GM18511 (cell line): ENCODE data around the gene TEX26.

ENCODE experiments used
- ATAC-seq: cut with Tn5 transposase; IDR thresholded peaks from one replicate; pipeline ENCODE4 v1.9.1; 2021; ENCODE audit warnings: mild to moderate bottlenecking, moderate library complexity; ENCODE audit not compliant: unreplicated experiment

TEX26 gene

GRCh38 chr13:30932481-30933353 lies at the start of gene TEX26:
TSS of gene TEX26 (plus strand) at chr13:30932656. CDS start at chr13:30932716, 60 bp downstream.
- ATAC-seq = no peak

DNA sequence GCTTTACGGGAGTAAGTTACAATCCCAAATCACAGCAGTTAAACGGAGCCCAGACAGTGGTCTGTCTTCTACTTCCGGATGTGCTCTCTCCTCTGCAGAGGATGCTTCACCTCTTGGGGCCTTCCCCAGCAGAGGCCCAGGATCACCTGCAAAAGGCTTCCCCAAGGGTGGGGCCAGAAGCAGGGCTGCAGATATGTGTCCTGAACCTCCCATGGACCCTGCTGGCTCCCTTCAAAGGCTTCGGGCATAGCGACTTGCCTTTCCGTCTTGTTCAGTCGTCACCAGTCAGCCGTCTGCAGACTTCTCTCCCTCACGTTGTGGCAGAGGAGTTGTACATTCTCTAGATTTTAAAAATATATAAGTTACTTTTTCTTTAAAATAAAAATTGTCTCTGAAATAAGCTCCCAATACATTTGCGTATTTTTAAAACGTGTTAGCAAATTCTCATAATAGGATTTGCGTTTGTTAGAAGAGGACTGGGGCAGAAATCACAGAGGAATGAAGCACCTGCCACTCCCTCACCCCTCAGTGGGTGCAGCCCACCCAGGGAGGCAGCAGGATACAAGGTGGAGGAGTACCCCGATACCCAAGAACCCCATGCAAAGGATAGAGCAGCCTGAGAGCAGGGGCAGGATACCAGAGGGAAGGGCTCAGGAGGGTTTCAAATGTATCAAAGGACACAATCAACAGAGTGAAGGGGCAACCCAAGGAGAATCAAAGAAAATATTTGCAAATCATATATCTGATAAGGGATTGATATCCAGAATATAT lies 49.3 kb upstream of the TEX26 start:
- no peak for ATAC-seq

GRCh38 chr13:30884543-30884942 lies 47.9 kb upstream of the TEX26 start:
- no peak for ATAC-seq

DNA sequence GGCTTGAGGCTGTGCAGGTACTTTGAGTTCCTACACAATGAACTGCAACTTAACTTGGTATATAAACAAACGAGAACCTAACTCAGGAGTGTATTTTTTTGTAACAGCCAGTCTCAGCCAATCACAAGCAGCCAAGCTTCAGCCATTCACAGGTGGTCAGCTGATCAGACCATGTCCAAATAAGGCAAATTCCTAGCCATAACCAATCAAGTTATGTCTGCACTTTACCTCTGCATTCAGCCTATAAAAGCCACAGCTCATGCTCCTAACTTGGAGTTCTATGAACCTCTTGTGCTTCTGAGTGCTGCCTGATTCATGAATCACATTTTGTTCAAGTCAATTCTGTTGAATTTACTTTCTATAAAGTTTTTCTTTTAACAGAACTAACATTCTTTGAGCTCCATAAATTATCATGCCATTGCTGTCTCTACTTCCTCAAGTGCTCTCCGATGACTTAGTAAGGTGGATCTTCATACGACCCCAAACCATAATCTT lies 43.2 kb upstream of the TEX26 start:
- no peak for ATAC-seq

DNA sequence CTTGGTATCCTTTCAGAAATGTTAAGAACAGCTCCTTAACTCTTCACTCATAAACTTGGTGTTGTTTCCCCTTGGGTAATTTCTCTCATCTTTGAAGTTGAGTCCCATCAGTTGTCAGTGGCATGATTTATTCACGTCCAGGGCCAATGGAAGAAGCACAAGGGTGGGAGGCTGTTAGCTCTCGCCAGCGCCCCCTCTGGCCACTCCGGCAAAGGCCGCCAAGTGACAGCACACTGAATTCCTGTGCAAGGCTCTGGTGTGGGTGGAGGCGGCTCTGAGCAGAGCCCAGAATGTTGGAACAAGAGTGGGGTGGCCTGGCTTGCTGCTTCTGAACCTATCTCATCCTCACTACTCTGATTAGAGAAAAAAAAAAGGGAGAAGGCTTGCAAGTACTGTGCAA lies 39.5 kb upstream of the TEX26 start:
- ATAC-seq = no peak

DNA sequence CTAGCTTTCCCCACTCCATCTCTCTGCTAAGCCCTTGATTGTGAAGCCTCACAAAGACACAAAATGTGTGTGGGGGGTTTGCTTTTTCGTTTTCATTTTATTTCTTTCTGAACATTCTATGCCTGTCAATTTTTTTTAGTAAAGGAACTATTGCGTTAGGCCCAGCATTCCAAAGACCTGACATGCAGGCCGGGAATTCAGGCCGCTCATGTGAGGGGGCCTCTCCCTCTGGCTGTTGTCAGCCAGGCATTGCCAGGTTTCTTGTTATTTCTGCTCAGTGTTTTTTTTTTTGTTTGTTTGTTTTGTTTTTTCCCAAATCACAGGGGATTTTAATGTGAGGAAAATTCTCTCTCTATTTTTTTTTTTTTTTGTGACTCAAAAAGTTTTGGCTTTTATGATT lies 36.7 kb upstream of the TEX26 start:
- no peak for ATAC-seq

DNA sequence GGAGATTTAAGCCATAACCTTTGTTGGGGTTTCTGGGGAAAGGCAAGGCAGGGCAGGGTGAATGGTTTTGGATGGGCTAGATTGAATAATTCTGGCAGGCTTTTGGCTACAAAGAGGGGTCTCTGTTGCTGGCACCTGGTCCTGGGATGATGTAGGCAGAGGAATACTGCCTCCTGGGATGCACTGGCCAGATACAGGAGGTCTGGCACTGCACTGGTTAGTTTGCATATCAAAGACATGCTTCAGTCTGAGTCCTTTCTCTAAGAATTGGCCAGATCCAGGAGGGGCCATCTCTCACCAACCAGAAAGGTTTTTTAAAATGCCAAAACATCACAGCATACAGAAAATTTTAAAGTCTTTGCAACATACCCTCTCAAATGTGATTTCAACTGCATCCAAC lies 34.4 kb upstream of the TEX26 start:
- ATAC-seq = no peak

- no peak for ATAC-seq
Observed at GRCh38 chr13:30898678-30899241, 33.7 kb upstream of the TEX26 start.

DNA sequence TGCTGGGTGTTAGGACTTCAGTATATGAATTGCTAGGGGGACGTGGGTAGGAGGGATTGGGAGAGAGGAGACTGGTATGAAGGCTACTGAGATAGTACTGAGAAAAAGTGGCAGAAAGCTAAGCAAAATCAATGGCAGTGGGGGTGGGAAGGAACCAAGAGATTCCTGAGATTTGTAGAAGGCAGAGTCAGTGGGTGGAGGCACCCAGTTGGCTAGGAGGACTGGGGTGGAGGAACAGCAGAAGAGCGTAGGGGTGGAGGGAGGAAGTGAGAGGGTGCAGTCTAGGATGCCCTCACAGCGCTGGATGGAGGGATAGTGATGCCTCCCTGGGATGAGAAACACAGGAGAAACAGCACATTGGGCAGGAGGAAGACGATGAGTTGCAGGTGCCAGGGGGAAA lies 32.0 kb upstream of the TEX26 start:
- no peak for ATAC-seq

DNA sequence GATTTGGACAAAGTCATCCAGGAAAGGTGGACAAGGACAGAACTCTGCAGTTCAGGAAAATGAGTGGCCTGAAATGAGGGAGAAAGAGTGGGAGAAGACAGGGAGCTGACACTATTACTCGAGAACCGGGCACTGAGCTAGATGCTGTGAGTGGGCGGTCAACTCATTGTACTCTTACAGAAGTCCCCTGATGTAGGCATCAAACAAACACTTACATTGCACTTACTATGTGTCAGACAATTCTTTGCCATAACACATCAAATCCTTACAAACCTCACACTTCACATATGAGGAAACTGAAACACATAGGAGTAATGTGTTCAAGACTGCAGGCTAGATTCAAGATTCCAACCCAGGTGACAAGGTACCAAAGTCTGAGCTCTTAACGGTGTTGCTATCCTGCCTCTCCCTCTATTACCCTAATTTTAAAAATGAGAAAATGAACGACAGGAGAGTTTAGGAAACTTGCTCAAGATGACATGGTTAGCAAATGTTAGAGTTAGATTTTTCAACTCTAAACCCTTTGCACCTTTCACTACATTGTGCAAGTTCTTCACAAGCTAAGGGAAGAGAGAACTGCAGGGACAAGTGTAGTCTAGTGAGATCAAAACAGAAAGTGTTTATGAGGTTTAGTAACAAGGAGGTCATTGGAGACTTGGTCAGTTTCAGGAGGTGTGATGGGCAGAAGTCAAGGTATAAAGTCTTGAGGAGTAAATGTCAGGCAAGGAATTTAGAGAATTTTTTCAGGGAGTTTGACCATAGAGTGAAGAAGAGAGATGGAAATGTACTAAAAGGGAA lies 31.3 kb upstream of the TEX26 start:
- ATAC-seq = no peak

DNA sequence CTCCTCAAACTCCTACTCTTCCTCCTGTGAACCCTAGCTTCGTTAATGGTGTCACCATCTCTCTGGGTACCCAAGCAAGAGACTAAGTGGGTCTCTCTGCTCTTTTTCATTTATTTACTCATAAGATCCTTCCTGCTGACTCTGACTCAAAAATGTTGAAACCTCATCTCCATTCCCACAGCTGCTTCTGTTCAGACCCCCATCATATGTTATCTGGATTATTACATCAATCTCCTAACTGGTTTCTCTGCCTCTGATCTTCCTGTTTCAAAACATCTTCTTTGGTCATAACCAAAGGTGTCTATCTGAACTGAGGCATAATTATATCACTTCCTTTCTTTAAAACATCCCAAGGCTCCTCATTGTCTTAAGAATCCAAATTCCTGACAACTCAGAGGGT lies 28.4 kb upstream of the TEX26 start:
- no peak for ATAC-seq

DNA sequence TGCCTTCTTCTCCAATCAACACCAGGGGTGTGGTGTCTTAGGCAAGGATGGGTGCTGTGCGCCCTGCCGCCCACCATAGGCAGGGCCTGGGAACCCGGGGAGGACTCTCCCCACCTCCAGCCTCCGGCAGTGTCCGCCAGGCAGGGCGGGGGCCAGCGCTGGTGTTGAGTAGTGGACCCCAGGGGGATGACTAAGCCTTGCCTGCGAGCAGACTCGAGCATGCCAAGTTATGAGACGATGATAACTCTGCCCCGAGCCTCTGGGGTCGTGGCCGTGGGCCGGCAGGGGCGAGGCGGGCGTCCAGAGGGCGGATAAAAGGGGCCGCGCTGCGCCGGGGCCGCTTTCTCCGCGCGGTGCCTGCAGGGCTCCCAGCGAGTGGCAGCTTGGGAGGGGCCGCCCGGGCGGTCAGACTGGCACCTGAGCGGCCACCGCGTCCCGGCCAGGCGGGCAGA lies 26.5 kb upstream of the TEX26 start, which contains the start of gene MEDAG:
Gene MEDAG, plus strand, starts transcription at position 340 of the 452 bp plus-strand sequence. CDS start 245 bp downstream, outside the sequence.
- no peak for ATAC-seq

DNA sequence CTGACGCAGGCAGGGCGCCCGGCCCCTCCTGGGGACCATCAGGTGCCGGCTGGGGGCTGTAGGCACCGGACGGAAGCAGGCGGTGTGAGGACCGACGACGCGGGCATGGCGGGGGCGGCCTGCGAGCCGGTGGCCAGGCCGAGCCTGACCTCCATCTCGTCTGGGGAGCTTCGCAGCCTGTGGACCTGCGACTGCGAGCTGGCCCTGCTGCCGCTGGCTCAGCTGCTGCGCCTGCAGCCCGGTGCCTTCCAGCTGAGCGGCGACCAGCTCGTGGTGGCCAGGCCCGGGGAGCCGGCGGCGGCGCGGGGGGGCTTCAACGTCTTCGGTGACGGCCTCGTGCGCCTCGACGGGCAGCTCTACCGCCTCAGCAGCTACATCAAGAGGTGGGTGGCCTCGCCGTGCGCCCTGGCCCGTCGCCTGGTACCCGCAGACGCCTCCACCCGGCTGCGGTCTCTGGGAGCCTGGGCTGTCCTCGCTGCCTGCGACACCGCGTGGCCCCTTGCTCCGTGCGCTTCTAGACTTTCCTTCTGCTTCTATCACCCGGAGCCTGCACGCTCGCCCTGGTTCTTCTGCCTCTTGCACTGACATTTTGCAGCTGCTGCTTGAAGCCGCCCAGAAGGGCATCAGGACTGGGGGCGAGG lies 25.9 kb upstream of the TEX26 start:
- ATAC-seq = no peak

- no peak for ATAC-seq
Observed at GRCh38 chr13:30907121-30907861, 25.2 kb upstream of the TEX26 start.

- ATAC-seq = no peak
Observed at GRCh38 chr13:30908416-30908980, 24.0 kb upstream of the TEX26 start.

GRCh38 chr13:30910676-30911075 lies 21.8 kb upstream of the TEX26 start:
- no peak for ATAC-seq

DNA sequence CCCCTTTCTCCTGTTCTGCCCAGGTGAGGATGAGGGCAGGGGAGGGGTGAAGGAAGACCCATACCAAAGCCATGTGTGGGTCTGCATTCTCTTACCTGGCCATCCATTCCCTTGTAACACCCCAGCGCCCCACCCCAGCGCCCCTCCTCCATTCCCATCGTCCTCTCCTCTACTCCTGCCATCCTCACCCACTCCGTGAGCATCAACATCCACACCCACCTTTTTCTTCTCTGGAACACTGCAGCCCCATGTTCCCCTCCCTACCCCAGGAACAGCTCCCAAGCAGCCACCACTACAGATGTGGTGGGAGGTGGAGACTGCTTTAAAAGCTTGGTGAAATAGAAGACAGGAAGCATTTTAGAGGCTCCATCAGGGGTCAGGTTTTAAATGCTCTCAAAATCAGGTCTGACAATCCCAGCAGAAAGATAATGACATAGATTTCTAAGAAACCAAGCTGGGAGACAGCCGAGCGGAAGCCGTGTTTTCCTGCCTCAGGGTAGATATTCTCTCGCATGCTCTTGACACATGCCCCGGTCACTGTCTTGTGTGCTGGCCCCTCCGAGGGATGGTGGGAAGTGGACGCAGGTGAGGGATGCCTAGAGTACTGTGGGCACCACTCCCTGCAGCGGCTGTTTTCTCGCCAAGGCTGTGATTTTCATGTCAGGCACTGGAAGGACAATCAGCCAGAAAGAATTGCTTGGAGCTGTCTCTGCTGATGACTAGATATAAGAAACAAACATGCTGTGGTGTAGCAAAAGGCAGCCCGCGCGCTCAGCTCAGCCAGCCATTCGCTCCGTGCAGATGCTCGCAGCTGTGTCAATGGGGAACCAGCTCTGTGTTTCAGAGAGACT lies 16.5 kb upstream of the TEX26 start:
- ATAC-seq = no peak

DNA sequence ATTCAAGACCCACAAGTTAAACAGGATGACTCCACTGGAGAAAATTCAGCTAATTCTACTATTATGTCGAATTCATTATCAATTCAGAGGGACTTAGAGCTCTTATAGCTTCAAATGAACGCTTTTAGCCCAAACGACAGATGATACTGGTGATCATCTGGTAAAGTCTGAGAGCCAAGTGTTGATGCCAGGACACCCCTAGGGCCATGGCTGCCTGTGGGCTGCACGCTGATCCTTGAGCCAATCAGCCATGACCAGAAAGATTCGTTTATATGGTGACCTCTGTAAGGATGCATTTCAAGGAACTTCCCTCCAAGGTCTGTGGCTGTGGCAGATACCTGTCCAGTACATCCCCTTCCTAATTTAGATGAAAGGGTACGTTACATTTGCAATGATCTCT lies 15.5 kb upstream of the TEX26 start:
- no peak for ATAC-seq
